Upper lobe of right lung (tissue), 1 donor: Measurements from ENCODE around the gene MUCL3. TPM values are rescaled to one million over a fixed set of nuclear protein-coding genes. Genes with fewer than 3 reads are reported as not detected.

ENCODE experiments used
- ATAC-seq: fragments of 200-7000 bp; cut with Tn5 transposase; one replicate; pipeline ENCODE4 v1.9.1; 2020; ENCODE audit warnings: mild to moderate bottlenecking, moderate library complexity
- DNase-seq: peaks from one replicate; pipeline ENCODE4 v3.0.0-alpha.2; 2020
- H3K27ac ChIP-seq: fragments of 200-600 bp; one replicate; pipeline ENCODE4 v1.8.0; 2022
- H3K27me3 ChIP-seq: fragments of 200-600 bp; one replicate; pipeline ENCODE4 v1.8.0; 2022; ENCODE audit warnings: mild to moderate bottlenecking
- H3K36me3 ChIP-seq: fragments of 200-600 bp; one replicate; pipeline ENCODE4 v1.8.0; 2022
- H3K4me1 ChIP-seq: fragments of 200-600 bp; one replicate; pipeline ENCODE4 v1.8.0; 2022
- H3K4me3 ChIP-seq: fragments of 200-600 bp; one replicate; pipeline ENCODE4 v1.8.0; 2022; ENCODE audit warnings: mild to moderate bottlenecking
- H3K9me3 ChIP-seq: fragments of 200-600 bp; one replicate; pipeline ENCODE4 v1.8.0; 2022
- intact Hi-C: fragments of 100-400 bp; cut with DNase I; formaldehyde crosslinking; loops from one replicate; pipeline ENCODE4 v1.11.0; 2022
- total RNA-seq: library from RNA; stranded (reverse); fragmentation: NEBNext Ultra II Directional; extraction: Animal tissue kit (Norgen Biotek cat#: 25700); gene quantifications from one replicate; pipeline ENCODE4 v1.2.1, GENCODE V29; 2021
- TF ChIP-seq, protein P1 (sequence below): fragments of 200-600 bp; IDR thresholded peaks from one replicate; pipeline ENCODE4 v1.8.0; 2022; ENCODE audit warnings: antibody characterized with exemption
- donor health status: DM: no; HTN: yes; CAD: no; lungs with severe emphysema.

The MUCL3 gene
- total RNA-seq, 1 donor from 2014 or later = 4.6 TPM

DNA sequence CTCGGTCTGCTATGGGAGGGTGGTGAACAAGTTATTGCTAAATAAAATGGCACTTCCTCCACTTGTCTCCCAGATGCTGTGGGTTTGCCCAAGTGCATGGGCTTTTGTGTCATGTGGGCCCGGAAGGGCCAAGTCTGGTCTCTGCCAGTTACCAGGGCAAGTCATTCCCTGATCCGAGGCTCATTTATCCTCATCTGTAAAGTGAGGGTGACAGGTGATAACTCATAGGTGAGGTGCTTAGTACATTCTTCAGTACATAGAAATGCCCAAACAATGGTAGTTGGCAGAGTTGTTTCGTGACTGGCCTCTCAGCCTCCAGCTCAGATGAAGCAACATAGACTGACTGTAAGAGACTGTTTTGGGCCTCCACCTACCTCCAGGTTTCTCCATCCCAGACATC, 2.0 kb upstream of the MUCL3 start:
- intact Hi-C loops = no loop called here
- peaks cover 9% of the 10 kb centered on the region for H3K4me1 ChIP-seq
- H3K36me3 ChIP-seq = no peaks in the 10 kb centered on the region
- H3K27me3 ChIP-seq = no peaks in the 10 kb centered on the region
- TF ChIP-seq, protein P1, sequence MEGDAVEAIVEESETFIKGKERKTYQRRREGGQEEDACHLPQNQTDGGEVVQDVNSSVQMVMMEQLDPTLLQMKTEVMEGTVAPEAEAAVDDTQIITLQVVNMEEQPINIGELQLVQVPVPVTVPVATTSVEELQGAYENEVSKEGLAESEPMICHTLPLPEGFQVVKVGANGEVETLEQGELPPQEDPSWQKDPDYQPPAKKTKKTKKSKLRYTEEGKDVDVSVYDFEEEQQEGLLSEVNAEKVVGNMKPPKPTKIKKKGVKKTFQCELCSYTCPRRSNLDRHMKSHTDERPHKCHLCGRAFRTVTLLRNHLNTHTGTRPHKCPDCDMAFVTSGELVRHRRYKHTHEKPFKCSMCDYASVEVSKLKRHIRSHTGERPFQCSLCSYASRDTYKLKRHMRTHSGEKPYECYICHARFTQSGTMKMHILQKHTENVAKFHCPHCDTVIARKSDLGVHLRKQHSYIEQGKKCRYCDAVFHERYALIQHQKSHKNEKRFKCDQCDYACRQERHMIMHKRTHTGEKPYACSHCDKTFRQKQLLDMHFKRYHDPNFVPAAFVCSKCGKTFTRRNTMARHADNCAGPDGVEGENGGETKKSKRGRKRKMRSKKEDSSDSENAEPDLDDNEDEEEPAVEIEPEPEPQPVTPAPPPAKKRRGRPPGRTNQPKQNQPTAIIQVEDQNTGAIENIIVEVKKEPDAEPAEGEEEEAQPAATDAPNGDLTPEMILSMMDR = no peak
- DNase-seq (no peak), ATAC-seq (no peak)
- no peaks in the 10 kb centered on the region for H3K9me3 ChIP-seq
- H3K4me3 ChIP-seq = no peak overlapping the region
- H3K27ac ChIP-seq = no peak overlapping the region

DNA sequence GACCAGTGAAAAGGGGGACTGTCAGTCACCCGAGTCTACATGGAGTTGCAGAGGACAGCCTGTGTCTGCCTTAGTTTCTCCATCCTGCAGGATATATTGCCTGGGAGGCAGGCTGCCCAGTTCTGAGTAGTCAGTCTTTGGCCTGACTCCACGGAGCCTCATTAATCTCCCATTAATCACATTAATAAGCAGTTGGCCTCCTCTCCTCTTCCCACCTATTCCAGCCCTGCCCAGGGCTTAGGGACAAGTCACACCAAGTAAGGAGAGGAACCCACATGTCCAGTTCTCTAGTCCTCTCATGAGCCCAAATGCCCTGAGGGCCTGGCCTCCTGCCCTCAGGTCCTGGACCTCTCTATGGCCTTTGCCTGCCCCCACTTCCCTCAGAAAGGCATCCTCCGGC, 1.3 kb upstream of the MUCL3 start:
- no peak overlapping the region for H3K27ac ChIP-seq
- DNase-seq = no peak
- no peaks in the 10 kb centered on the region for H3K9me3 ChIP-seq
- peaks cover 6% of the 10 kb centered on the region for H3K4me1 ChIP-seq
- intact Hi-C loops = no loop called here
- ATAC-seq = no peak
- H3K27me3 ChIP-seq = no peaks in the 10 kb centered on the region
- H3K36me3 ChIP-seq = no peaks in the 10 kb centered on the region
- TF ChIP-seq, protein P1 = no peak
- no peak overlapping the region for H3K4me3 ChIP-seq

DNA sequence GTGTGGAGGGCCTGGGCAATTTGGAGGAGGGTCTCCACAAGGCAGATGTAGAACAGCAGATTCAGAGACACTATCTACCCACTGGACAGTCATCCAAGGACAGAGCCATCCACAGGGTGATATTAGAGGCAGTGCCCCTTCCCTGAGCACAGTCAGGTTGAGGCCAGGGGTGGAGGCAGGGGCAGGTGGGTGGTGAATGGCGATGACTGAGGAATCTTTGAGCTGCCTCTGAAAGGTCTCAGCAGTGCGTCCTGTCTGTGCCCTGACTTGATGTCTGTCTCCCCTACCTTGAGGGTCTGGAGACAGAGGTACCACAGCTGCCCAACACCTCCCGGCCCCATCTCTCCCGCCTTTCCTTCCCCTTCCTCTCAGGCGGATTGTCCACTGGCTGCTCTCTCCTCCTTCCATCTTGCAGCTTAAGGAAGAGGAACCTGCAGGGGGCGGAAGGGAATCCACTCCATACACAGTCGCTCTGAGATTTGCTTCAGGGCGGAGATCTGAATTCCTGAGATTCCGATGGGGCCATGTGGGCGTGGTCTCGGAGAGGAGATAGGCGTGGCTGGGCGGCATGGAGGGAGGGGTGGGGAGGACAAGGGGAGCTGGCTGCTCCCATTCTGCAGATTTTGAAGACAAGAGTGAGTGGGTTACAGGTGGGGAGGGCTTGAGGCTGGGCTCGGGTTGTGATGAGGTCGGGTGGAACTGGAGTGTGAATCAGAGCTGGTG, 1.7 kb downstream of the MUCL3 start:
- TF ChIP-seq, protein P1 = peak; percentile 46
- Histone ChIP-seq H3K27me3 (no peaks in the 10 kb centered on the region), H3K36me3 (no peaks in the 10 kb centered on the region), H3K4me1 (peaks cover 6% of the 10 kb centered on the region), H3K4me3 (no peak overlapping the region), H3K9me3 (no peaks in the 10 kb centered on the region), H3K27ac (no peak overlapping the region)
- intact Hi-C loops = no loop called here
- peak; percentile 93 for DNase-seq
- peak; percentile 95 for ATAC-seq

DNA sequence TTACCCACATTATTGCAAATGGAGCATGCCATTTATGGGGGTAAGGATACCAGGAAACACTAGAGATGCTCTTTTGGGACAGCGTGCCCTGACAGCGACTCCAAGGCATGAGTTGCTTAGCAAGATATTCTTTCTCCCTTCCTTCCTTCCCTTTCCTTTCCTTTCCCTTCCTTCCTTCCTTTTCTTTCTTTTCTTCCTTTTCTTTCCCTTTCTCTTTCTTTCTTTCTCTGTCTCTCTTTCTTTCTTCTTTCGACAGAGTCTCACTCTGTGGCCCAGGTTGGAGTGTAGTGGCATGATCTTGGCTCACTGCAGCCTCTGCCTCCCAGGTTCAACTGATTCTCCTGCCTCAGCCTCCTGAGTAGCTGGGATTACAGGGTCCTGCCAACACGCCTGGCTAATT, 3.3 kb downstream of the MUCL3 start:
- H3K27me3 ChIP-seq = no peaks in the 10 kb centered on the region
- H3K4me3 ChIP-seq = no peak overlapping the region
- ATAC-seq = no peak
- intact Hi-C loops = no loop called here
- H3K27ac ChIP-seq = no peak overlapping the region
- H3K9me3 ChIP-seq = no peaks in the 10 kb centered on the region
- H3K36me3 ChIP-seq = no peaks in the 10 kb centered on the region
- TF ChIP-seq, protein P1 = no peak
- H3K4me1 ChIP-seq = no peaks in the 10 kb centered on the region
- no peak for DNase-seq

DNA sequence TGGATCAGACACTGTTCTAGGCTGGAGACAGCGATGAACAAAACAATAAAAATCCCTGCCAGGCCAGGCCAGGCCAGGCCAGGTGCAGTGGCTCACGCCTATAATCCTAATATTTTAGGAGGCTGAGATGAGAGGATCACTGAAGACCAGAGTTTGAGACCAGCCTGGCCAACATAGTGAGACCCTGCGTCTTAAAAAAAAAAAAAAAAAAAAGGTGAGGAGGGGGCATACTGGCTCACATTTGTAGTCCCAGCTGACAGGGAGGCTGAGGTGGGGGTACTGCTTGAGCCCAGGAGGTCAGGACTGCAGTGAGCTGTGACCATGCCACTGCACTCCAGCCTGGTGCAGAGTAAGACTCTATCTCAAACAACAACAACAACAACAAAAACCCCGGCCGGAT, 4.5 kb downstream of the MUCL3 start:
- intact Hi-C loops = no loop called here
- TF ChIP-seq, protein P1 = no peak
- no peak for DNase-seq
- ATAC-seq = no peak
- Histone ChIP-seq H3K27me3 (no peaks in the 10 kb centered on the region), H3K9me3 (no peaks in the 10 kb centered on the region), H3K4me3 (no peak overlapping the region), H3K27ac (no peak overlapping the region), H3K36me3 (no peaks in the 10 kb centered on the region), H3K4me1 (no peaks in the 10 kb centered on the region)

DNA sequence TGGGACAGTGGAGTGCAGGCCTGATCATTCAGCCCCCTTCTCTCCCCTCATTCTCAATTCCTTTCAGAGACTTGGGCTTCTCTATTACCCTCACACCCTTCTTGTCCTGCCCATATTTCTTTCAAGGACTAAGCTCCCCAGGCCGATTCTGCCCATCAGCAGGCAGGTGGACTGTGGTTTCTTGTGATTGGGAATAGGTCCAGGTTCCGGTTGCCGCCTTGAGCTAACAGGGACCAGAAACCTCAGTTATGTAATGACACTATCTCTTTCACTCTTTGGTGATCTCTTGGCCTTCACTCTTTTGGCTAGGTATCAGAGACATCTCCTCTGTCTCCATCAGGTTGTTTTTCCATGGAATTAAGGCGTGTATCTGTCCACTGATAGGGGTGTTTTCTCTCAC, 6.5 kb downstream of the MUCL3 start:
- ATAC-seq (no peak), DNase-seq (no peak)
- no peaks in the 10 kb centered on the region for H3K4me1 ChIP-seq

More for the DNA sequence above, 6.5 kb downstream of the MUCL3 start:
- Histone ChIP-seq H3K27ac (no peak overlapping the region), H3K9me3 (no peaks in the 10 kb centered on the region), H3K4me3 (no peak overlapping the region), H3K27me3 (no peaks in the 10 kb centered on the region), H3K36me3 (no peaks in the 10 kb centered on the region)
- TF ChIP-seq, protein P1 = no peak
- intact Hi-C loops = no loop called here
